ENCODE measurements around the gene TARS3.

- no peak for TF ChIP-seq CTCF (IDR thresholded peaks at IDR 0.05; ENCODE audit: borderline replicate concordance, extremely low read depth, low read length, poor library complexity, severe bottlenecking)
- TF ChIP-seq EZH2 (IDR thresholded peaks at IDR 0.05; ENCODE audit: borderline replicate concordance, low read depth, low read length, severe bottlenecking) = no peak
Observed at GRCh38 chr15:101635944-101636727, 88.1 kb downstream of the TARS3 start.

All from DND-41 (cell line).